CD14-positive monocyte (primary cell): ENCODE results near the gene RFX2. TPM values are rescaled to one million over a fixed set of nuclear protein-coding genes. Genes with fewer than 3 reads are reported as not detected.

Source experiments
- DNase-seq, 3 donors: peaks; one replicate each; pipeline ENCODE4 v3.0.0-alpha.2; 2011 to 2022
- H2AFZ ChIP-seq: 2 replicates; pipeline ENCODE4 v1.6.0; 2012; ENCODE audit warnings: mild to moderate bottlenecking, low read depth, low read length, inconsistent platforms; ENCODE audit not compliant: insufficient read depth, poor library complexity, severe bottlenecking
- H3K27ac ChIP-seq, 2 donors: 1 replicate in 1 of 2; 2 replicates in 1 of 2; pipeline ENCODE4 v1.5.1; 2012 to 2013; ENCODE audit warnings: low read length in 2 of 2, control low read depth in 1 of 2, inconsistent platforms in 1 of 2, low read depth in 1 of 2, mild to moderate bottlenecking in 1 of 2
- H3K27me3 ChIP-seq, 2 donors: one replicate each; pipeline versions ENCODE4 v1.6.0 to v1.6.1; 2011 to 2013; ENCODE audit warnings: low read length in 2 of 2; ENCODE audit not compliant: control insufficient read depth in 2 of 2, insufficient read depth in 2 of 2
- H3K36me3 ChIP-seq, 2 donors: replicated peaks in 1 of 2; 1 replicate in 1 of 2; 2 replicates in 1 of 2; pipeline versions ENCODE4 v1.5.1 to v1.6.1; 2012 to 2013; ENCODE audit warnings: low read length in 2 of 2, control low read depth in 1 of 2, inconsistent platforms in 1 of 2, mild to moderate bottlenecking in 1 of 2; ENCODE audit not compliant: insufficient read depth in 2 of 2, control insufficient read depth in 1 of 2
- H3K4me1 ChIP-seq, 2 donors: 1 replicate in 1 of 2; 2 replicates in 1 of 2; pipeline versions ENCODE4 v1.5.1 to v1.6.1; 2012 to 2013; ENCODE audit warnings: low read length in 2 of 2, control low read depth in 1 of 2, inconsistent platforms in 1 of 2, mild to moderate bottlenecking in 1 of 2, moderate library complexity in 1 of 2; ENCODE audit not compliant: insufficient read depth in 2 of 2, control insufficient read depth in 1 of 2
- H3K4me2 ChIP-seq: replicated peaks from 2 replicates; pipeline ENCODE3; 2012; ENCODE audit warnings: low read length, moderate library complexity, mild to moderate bottlenecking; ENCODE audit not compliant: poor library complexity, severe bottlenecking; ENCODE audit errors: extremely low read depth
- H3K4me3 ChIP-seq, 3 experiments: fragments of 200-600 bp in 1 of 3; sonication (generic) in 1 of 3; replicated peaks in 1 of 3; 1 replicate in 2 of 3; 2 replicates in 1 of 3; pipeline ENCODE4 v1.5.1; 2011 to 2013; ENCODE audit warnings: low read length in 3 of 3, mild to moderate bottlenecking in 3 of 3, control low read depth in 2 of 3, low read depth in 2 of 3, inconsistent platforms in 1 of 3, moderate library complexity in 1 of 3
- H3K79me2 ChIP-seq: 2 replicates; pipeline ENCODE4 v1.6.0; 2012; ENCODE audit warnings: mild to moderate bottlenecking, control low read depth, inconsistent platforms, low read length, moderate library complexity; ENCODE audit not compliant: insufficient read depth
- H3K9ac ChIP-seq: 2 replicates; pipeline ENCODE4 v1.6.0; 2017; ENCODE audit warnings: low read length, mild to moderate bottlenecking; ENCODE audit not compliant: insufficient read depth, poor library complexity, severe bottlenecking
- H3K9me3 ChIP-seq, 2 donors: replicated peaks in 1 of 2; 1 replicate in 1 of 2; 2 replicates in 1 of 2; pipeline versions ENCODE4 v1.5.1 to v1.6.1; 2012 to 2013; ENCODE audit warnings: low read length in 2 of 2, control low read depth in 1 of 2; ENCODE audit not compliant: control insufficient read depth in 1 of 2, insufficient read depth in 1 of 2
- H4K20me1 ChIP-seq: 2 replicates; pipeline ENCODE4 v1.6.0; 2012; ENCODE audit warnings: mild to moderate bottlenecking, low read length, control low read depth, moderate library complexity; ENCODE audit not compliant: insufficient read depth
- H3K27ac Mint-ChIP-seq, 7 donors: one replicate each; pipeline ENCODE4 v1.8.0; 2020; ENCODE audit warnings: mild to moderate bottlenecking in 7 of 7, mixed read lengths in 7 of 7, moderate library complexity in 6 of 7, inconsistent platforms in 2 of 7
- H3K27me3 Mint-ChIP-seq, 3 donors: one replicate each; pipeline ENCODE4 v1.8.0; 2021 to 2022; ENCODE audit warnings: low read depth in 3 of 3, mild to moderate bottlenecking in 3 of 3, mixed read lengths in 3 of 3, moderate library complexity in 3 of 3, inconsistent platforms in 1 of 3
- H3K36me3 Mint-ChIP-seq, 2 donors: one replicate each; pipeline ENCODE4 v1.8.0; 2020; ENCODE audit warnings: mixed read lengths in 2 of 2, inconsistent platforms in 1 of 2, mild to moderate bottlenecking in 1 of 2
- H3K4me1 Mint-ChIP-seq: one replicate; pipeline ENCODE4 v1.8.0; 2020; ENCODE audit warnings: mild to moderate bottlenecking, mixed read lengths
- H3K4me3 Mint-ChIP-seq, 2 donors: one replicate each; pipeline ENCODE4 v1.8.0; 2020; ENCODE audit warnings: mild to moderate bottlenecking in 2 of 2, mixed read lengths in 2 of 2, moderate library complexity in 1 of 2
- H3K9me3 Mint-ChIP-seq, 7 donors: one replicate each; pipeline ENCODE4 v1.8.0; 2020 to 2022; ENCODE audit warnings: mixed read lengths in 7 of 7, mild to moderate bottlenecking in 6 of 7, moderate library complexity in 6 of 7, inconsistent platforms in 2 of 7
- whole genome bisulfite sequencing: methylation state at CpG from one replicate; pipeline ENCODE4 v1.1.5; 2013; ENCODE audit warnings: missing lambda C conversion rate; ENCODE audit not compliant: insufficient coverage; 5-methylcytosine and 5-hydroxymethylcytosine counted together
- intact Hi-C, 2 donors: fragments of 100-400 bp; cut with micrococcal nuclease; formaldehyde crosslinking; loops; one replicate each; pipeline versions ENCODE4 v1.15.0 to v1.15.1; 2023
- polyA plus RNA-seq, 3 donors: library from polyadenylated mRNA; depleted of rRNA in 1 of 3; unstranded in 2 of 3; stranded (reverse) in 1 of 3; fragments of 300-500 nt in 2 of 3; fragments of >200 nt in 1 of 3; fragmentation: Illumina TruSeq in 2 of 3; gene quantifications; 1 replicate in 2 of 3; 2 replicates in 1 of 3; pipeline ENCODE4 v1.2.3, GENCODE V29; 2012 to 2021
- TF ChIP-seq, protein P1 (sequence below): fragments of 200-600 bp; IDR thresholded peaks from one replicate; pipeline ENCODE4 v1.8.0; 2022; ENCODE audit warnings: antibody characterized with exemption, mild to moderate bottlenecking

RFX2 gene
- polyA plus RNA-seq, 3 donors: 5.7 to 12.9 (median 8.7) TPM

DNA sequence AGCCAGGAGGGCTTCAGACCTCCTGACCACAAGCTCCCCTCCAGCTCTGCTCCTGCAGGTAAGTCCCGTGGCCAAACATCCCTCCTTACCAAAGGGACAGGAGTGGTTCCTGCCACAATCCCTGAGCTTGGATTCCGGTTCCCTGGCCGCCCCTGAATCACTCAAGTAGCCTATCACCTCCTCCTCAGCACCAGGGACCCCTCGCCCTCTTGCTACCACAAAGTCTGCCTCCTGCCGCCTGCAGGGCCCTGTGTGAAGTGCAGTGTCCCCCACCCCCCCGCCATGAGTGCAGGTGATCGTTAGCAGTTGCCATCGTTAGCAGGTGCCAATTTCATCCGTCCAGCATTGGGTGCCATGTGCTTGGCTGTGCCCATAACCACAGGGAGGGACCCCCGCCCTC is 91.5 kb downstream of the RFX2 start:
- H3K36me3 Mint-ChIP-seq: peaks cover 0 to 22% of the 10 kb centered on the region in 2 donors
- no peaks in the 10 kb centered on the region for H3K9me3 Mint-ChIP-seq
- H4K20me1 ChIP-seq: no peaks in the 10 kb centered on the region
- H3K4me3 ChIP-seq: no peak overlapping the region
- H3K9ac ChIP-seq: no peak overlapping the region
- H3K4me1 ChIP-seq: no peaks in the 10 kb centered on the region
- intact Hi-C loops: no loop called here
- H3K4me3 Mint-ChIP-seq: no peak overlapping the region
- H3K9me3 ChIP-seq: no peaks in the 10 kb centered on the region
- H2AFZ ChIP-seq: no peak overlapping the region
- H3K27ac Mint-ChIP-seq: peak overlapping the region in 1 of 7 donors; percentile 61
- H3K4me2 ChIP-seq: no peak overlapping the region
- peaks cover 5% of the 10 kb centered on the region for H3K4me1 Mint-ChIP-seq
- no peak overlapping the region for H3K27ac ChIP-seq
- H3K27me3 Mint-ChIP-seq: peaks cover 0 to 4% (median 0%) of the 10 kb centered on the region in 3 donors
- no peak for DNase-seq
- no peaks in the 10 kb centered on the region for H3K79me2 ChIP-seq
- H3K36me3 ChIP-seq: no peaks in the 10 kb centered on the region
- WGBS: 84% methylated on average over 10 of the region's 10 CpGs
- TF ChIP-seq, protein P1, sequence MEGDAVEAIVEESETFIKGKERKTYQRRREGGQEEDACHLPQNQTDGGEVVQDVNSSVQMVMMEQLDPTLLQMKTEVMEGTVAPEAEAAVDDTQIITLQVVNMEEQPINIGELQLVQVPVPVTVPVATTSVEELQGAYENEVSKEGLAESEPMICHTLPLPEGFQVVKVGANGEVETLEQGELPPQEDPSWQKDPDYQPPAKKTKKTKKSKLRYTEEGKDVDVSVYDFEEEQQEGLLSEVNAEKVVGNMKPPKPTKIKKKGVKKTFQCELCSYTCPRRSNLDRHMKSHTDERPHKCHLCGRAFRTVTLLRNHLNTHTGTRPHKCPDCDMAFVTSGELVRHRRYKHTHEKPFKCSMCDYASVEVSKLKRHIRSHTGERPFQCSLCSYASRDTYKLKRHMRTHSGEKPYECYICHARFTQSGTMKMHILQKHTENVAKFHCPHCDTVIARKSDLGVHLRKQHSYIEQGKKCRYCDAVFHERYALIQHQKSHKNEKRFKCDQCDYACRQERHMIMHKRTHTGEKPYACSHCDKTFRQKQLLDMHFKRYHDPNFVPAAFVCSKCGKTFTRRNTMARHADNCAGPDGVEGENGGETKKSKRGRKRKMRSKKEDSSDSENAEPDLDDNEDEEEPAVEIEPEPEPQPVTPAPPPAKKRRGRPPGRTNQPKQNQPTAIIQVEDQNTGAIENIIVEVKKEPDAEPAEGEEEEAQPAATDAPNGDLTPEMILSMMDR: no peak
- no peaks in the 10 kb centered on the region for H3K27me3 ChIP-seq

GRCh38 chr19:6017576-6017975 is 92.7 kb downstream of the RFX2 start:
- intact Hi-C loops: no loop called here
- Mint-ChIP-seq H3K27ac (no peak overlapping the region), H3K4me1 (peaks cover 5% of the 10 kb centered on the region), H3K27me3 (peaks cover 0 to 4% (median 0%) of the 10 kb centered on the region in 3 donors), H3K4me3 (no peak overlapping the region), H3K36me3 (peaks cover 0 to 22% of the 10 kb centered on the region in 2 donors), H3K9me3 (no peaks in the 10 kb centered on the region)
- no peak overlapping the region for H3K9ac ChIP-seq
- H3K4me2 ChIP-seq: no peak overlapping the region
- DNase-seq: no peak
- 97% methylated on average over 6 of the region's 11 CpGs for WGBS
- H3K9me3 ChIP-seq: no peaks in the 10 kb centered on the region
- H4K20me1 ChIP-seq: no peaks in the 10 kb centered on the region
- no peaks in the 10 kb centered on the region for H3K36me3 ChIP-seq
- H3K27ac ChIP-seq: no peak overlapping the region
- TF ChIP-seq, protein P1: no peak
- H3K4me1 ChIP-seq: no peaks in the 10 kb centered on the region
- no peak overlapping the region for H2AFZ ChIP-seq
- no peaks in the 10 kb centered on the region for H3K27me3 ChIP-seq
- no peaks in the 10 kb centered on the region for H3K79me2 ChIP-seq
- no peak overlapping the region for H3K4me3 ChIP-seq
